ENCODE results near the gene HDGF. TPM values are rescaled to one million over a fixed set of nuclear protein-coding genes. Genes with fewer than 3 reads are reported as not detected.

Gene HDGF
- total and polyA plus RNA-seq, 2 of the 8 experiments (the other 6 are each of a cell fraction or from before 2014, with no cell fraction given), result 145 to 391 TPM

GRCh38 chr1:156746728-156747631, 4.5 kb downstream of the HDGF start (continued):
- TF ChIP-seq CTCF (IDR thresholded peaks at IDR 0.05; ENCODE audit: control extremely low read depth in 1 of 3, insufficient read depth in 1 of 3, low read depth in 1 of 3, low read length in 3 of 3) (peak in 2 of 3 experiments; percentile 26 to 37; a peak in 3 of 4 replicates), JUN (IDR thresholded peaks at IDR 0.05; ENCODE audit: low read depth, low read length) (0 out of 2 replicates have a peak, but pooled peaks have one; percentile 8), ASH2L (IDR thresholded peaks at IDR 0.05; ENCODE audit: low read length) (peak; percentile 41), EZH2 (IDR thresholded peaks at IDR 0.05; ENCODE audit: low read depth, low read length, severe bottlenecking) (no peak), POU5F1 (IDR thresholded peaks at IDR 0.05; ENCODE audit: low read depth, low read length) (no peak), CBX5 (IDR thresholded peaks at IDR 0.05; ENCODE audit: low read depth, low read length) (no peak), KDM1A (IDR thresholded peaks at IDR 0.05; ENCODE audit: borderline replicate concordance, low read length) (no peak), TCF12 (IDR thresholded peaks at IDR 0.05; ENCODE audit: low read depth, low read length) (peak; percentile 97), POLR2AphosphoS5 (IDR thresholded peaks at IDR 0.05; ENCODE audit: low read depth, low read length) (peak; percentile 88), HDAC2 (IDR thresholded peaks at IDR 0.05; ENCODE audit: borderline replicate concordance in 1 of 2, low read depth in 2 of 2, low read length in 2 of 2) (peak; percentile 58 to 82; a peak in 1 of 4 replicates), EGR1 (IDR thresholded peaks at IDR 0.05; ENCODE audit: borderline replicate concordance, low read depth, low read length) (peak; percentile 38; the same call in 1 of the 2 replicates), TAF1 (IDR thresholded peaks at IDR 0.05; ENCODE audit: low read depth, low read length) (peak; percentile 62; the same call in 1 of the 2 replicates), RBBP5 (IDR thresholded peaks at IDR 0.05; ENCODE audit: borderline replicate concordance, low read depth, low read length) (0 out of 2 replicates have a peak, but pooled peaks have one; percentile 80), RXRA (IDR thresholded peaks at IDR 0.05; ENCODE audit: insufficient read depth, low read depth, low read length) (no peak), SP4 (IDR thresholded peaks at IDR 0.05; ENCODE audit: low read length) (no peak; the same call in 1 of the 2 replicates), ATF3 (IDR thresholded peaks at IDR 0.05; ENCODE audit: insufficient read depth, low read depth, low read length) (no peak), BCL11A (IDR thresholded peaks at IDR 0.05; ENCODE audit: low read depth in 2 of 2, low read length in 2 of 2) (no peak), ZNF274 (IDR thresholded peaks at IDR 0.05; ENCODE audit: borderline replicate concordance, extremely low read depth, low read length) (no peak), CHD1 (IDR thresholded peaks at IDR 0.05; ENCODE audit: low read depth, low read length) (no peak), SUZ12 (IDR thresholded peaks at IDR 0.05; ENCODE audit: low read length) (no peak)

Measured in H1 (cell line).